IMR-90 (cell line): Measurements from ENCODE around the gene LLCFC1. TPM values are rescaled to one million over a fixed set of nuclear protein-coding genes. Genes with fewer than 3 reads are reported as not detected.

ENCODE experiments used
- ATAC-seq: fragments of 200-7000 bp; cut with Tn5 transposase; 2 replicates; pipeline ENCODE4 v1.9.1; 2020; ENCODE audit warnings: low read depth, mild to moderate bottlenecking, moderate library complexity
- BruUV-seq: library from RNA; stranded (reverse); fragments of 400-500 nt; replicated peaks from 2 replicates; lab custom pipeline; 2021; lab: Mats Ljungman, UMichigan
- CTCF ChIA-PET: fragments of 300-600 bp; formaldehyde crosslinking; extraction: SDS; loops from one replicate; lab custom pipeline; 2021; ENCODE audit warnings: antibody characterized with exemption; lab: Yijun Ruan, JAX
- POLR2A ChIA-PET: fragments of 300-600 bp; sonication (Branson Sonifier 250); formaldehyde crosslinking; loops from one replicate; lab custom pipeline; 2022; ENCODE audit warnings: antibody characterized with exemption; ENCODE audit not compliant: unreplicated experiment; lab: Charles Lee
- DNase-seq: peaks from one replicate; pipeline ENCODE4 v3.0.0; 2013
- H2AFZ ChIP-seq: replicated peaks from 2 replicates; pipeline ENCODE3; 2013; ENCODE audit warnings: low read length, mild to moderate bottlenecking; ENCODE audit not compliant: poor library complexity
- H2AK5ac ChIP-seq: 2 replicates; pipeline ENCODE4 v1.6.1; 2013; ENCODE audit warnings: low read depth, low read length, inconsistent platforms
- H2AK9ac ChIP-seq: replicated peaks from 2 replicates; pipeline ENCODE3; 2013; ENCODE audit warnings: mild to moderate bottlenecking, low read depth, low read length, moderate library complexity; ENCODE audit not compliant: poor library complexity
- H2BK120ac ChIP-seq: 2 replicates; pipeline ENCODE4 v1.6.1; 2013; ENCODE audit warnings: low read depth, low read length, inconsistent platforms
- H2BK15ac ChIP-seq: 3 replicates; pipeline ENCODE4 v1.6.1; 2013; ENCODE audit warnings: low read depth, low read length, inconsistent platforms
- H2BK20ac ChIP-seq: 2 replicates; pipeline ENCODE4 v1.6.1; 2013; ENCODE audit warnings: low read depth, mild to moderate bottlenecking, inconsistent platforms, low read length, moderate library complexity
- H2BK5ac ChIP-seq: 2 replicates; pipeline ENCODE4 v1.6.1; 2013; ENCODE audit warnings: mild to moderate bottlenecking, low read depth, low read length, inconsistent platforms; ENCODE audit not compliant: poor library complexity, severe bottlenecking
- H3K14ac ChIP-seq: replicated peaks from 2 replicates; pipeline ENCODE4 v1.6.1; 2013; ENCODE audit warnings: low read depth, low read length, inconsistent platforms
- H3K18ac ChIP-seq: 2 replicates; pipeline ENCODE4 v1.6.1; 2013; ENCODE audit warnings: low read depth, low read length, control low read depth
- H3K23ac ChIP-seq: 2 replicates; pipeline ENCODE4 v1.6.1; 2013; ENCODE audit warnings: low read depth, low read length, inconsistent platforms
- H3K27ac ChIP-seq: 2 replicates; pipeline ENCODE4 v1.5.1; 2013; ENCODE audit warnings: mild to moderate bottlenecking, control low read depth, low read length; ENCODE audit not compliant: insufficient read depth
- H3K27me3 ChIP-seq: 2 replicates; pipeline ENCODE4 v1.6.1; 2013; ENCODE audit warnings: low read length; ENCODE audit not compliant: control insufficient read depth, insufficient read depth
- H3K36me3 ChIP-seq: 2 replicates; pipeline ENCODE4 v1.6.1; 2013; ENCODE audit warnings: low read length, mixed read lengths; ENCODE audit not compliant: control insufficient read depth, insufficient read depth
- H3K4ac ChIP-seq: 2 replicates; pipeline ENCODE4 v1.6.1; 2013; ENCODE audit warnings: low read depth, low read length, inconsistent platforms
- H3K4me1 ChIP-seq: 2 replicates; pipeline ENCODE4 v1.6.1; 2013; ENCODE audit warnings: low read length, mixed read lengths; ENCODE audit not compliant: control insufficient read depth, insufficient read depth
- H3K4me2 ChIP-seq: 2 replicates; pipeline ENCODE4 v1.6.1; 2013; ENCODE audit warnings: low read depth, mild to moderate bottlenecking, control low read depth, low read length, moderate library complexity
- H3K4me3 ChIP-seq: 2 replicates; pipeline ENCODE4 v1.5.1; 2013; ENCODE audit warnings: low read depth, mild to moderate bottlenecking, control low read depth, low read length, moderate library complexity; ENCODE audit not compliant: insufficient read depth
- H3K56ac ChIP-seq: 2 replicates; pipeline ENCODE4 v1.6.1; 2013; ENCODE audit warnings: low read length, inconsistent platforms; ENCODE audit not compliant: insufficient read depth; ENCODE audit errors: extremely low read depth
- H3K79me1 ChIP-seq, 2 experiments: 2 replicates each; pipeline ENCODE4 v1.6.1; 2013; ENCODE audit warnings: low read length in 2 of 2, inconsistent platforms in 1 of 2, low read depth in 1 of 2
- H3K9ac ChIP-seq: 2 replicates; pipeline ENCODE4 v1.6.1; 2013; ENCODE audit warnings: low read depth, low read length, control low read depth
- H3K9me1 ChIP-seq: 2 replicates; pipeline ENCODE4 v1.6.1; 2013; ENCODE audit warnings: low read length, inconsistent platforms; ENCODE audit not compliant: insufficient read depth
- H3K9me3 ChIP-seq: 2 replicates; pipeline ENCODE4 v1.6.1; 2013; ENCODE audit warnings: low read length; ENCODE audit not compliant: control insufficient read depth, insufficient read depth
- H4K20me1 ChIP-seq: 2 replicates; pipeline ENCODE4 v1.6.1; 2013; ENCODE audit warnings: low read length, inconsistent platforms; ENCODE audit not compliant: insufficient read depth
- H4K5ac ChIP-seq: 2 replicates; pipeline ENCODE4 v1.6.1; 2013; ENCODE audit warnings: mild to moderate bottlenecking, low read depth, low read length, control low read depth
- H4K8ac ChIP-seq, 2 experiments: 2 replicates each; pipeline ENCODE4 v1.6.1; 2013; ENCODE audit warnings: low read depth in 2 of 2, low read length in 2 of 2, control low read depth in 1 of 2, inconsistent platforms in 1 of 2
- H4K91ac ChIP-seq: 2 replicates; pipeline ENCODE4 v1.6.1; 2013; ENCODE audit warnings: low read depth, low read length, inconsistent platforms; ENCODE audit not compliant: insufficient read depth
- CHD1 ChIP-seq: IDR thresholded peaks from 2 replicates; pipeline ENCODE4 v1.6.1; 2012; ENCODE audit warnings: low read depth, low read length, improper control_type of control experiment
- CTCF ChIP-seq: conservative IDR thresholded peaks from 2 replicates; pipeline ENCODE4 v1.5.1; 2012; ENCODE audit warnings: mild to moderate bottlenecking, low read depth, low read length, improper control_type of control experiment
- ELK1 ChIP-seq: fragments of 150-350 bp; IDR thresholded peaks from 2 replicates; pipeline ENCODE4 v1.6.1; 2016; ENCODE audit warnings: low read depth, mild to moderate bottlenecking, low read length, moderate library complexity, borderline replicate concordance
- MAZ ChIP-seq: IDR thresholded peaks from 2 replicates; pipeline ENCODE4 v1.6.1; 2012; ENCODE audit warnings: low read depth, mild to moderate bottlenecking, low read length, improper control_type of control experiment, moderate library complexity, borderline replicate concordance
- NFE2L2 ChIP-seq: fragments of 150-350 bp; IDR thresholded peaks from 2 replicates; pipeline ENCODE4 v1.6.1; 2016; ENCODE audit warnings: low read depth, mild to moderate bottlenecking, low read length
- RCOR1 ChIP-seq: IDR thresholded peaks from 2 replicates; pipeline ENCODE4 v1.6.1; 2012; ENCODE audit warnings: mild to moderate bottlenecking, low read length, improper control_type of control experiment; ENCODE audit not compliant: insufficient replicate concordance
- RFX5 ChIP-seq: IDR thresholded peaks from 2 replicates; pipeline ENCODE4 v1.8.0; 2012; ENCODE audit warnings: low read depth, mild to moderate bottlenecking, low read length, moderate library complexity
- WGBS, 2 experiments: methylation state at CpG; one replicate each; pipeline versions ENCODE4 v1.1.5 to v1.1.7; 2013; ENCODE audit warnings: missing lambda C conversion rate in 2 of 2; ENCODE audit not compliant: insufficient read length in 1 of 2; ENCODE audit errors: extremely low coverage in 2 of 2; 5-methylcytosine and 5-hydroxymethylcytosine counted together
- dilution Hi-C: fragments of 300-500 bp; cut with HindIII; formaldehyde crosslinking; loops from one replicate; pipeline ENCODE4 v1.14.3; 2018; ENCODE audit warnings: low sequenced_read_pairs; ENCODE audit not compliant: unreplicated experiment
- in situ Hi-C: fragments of 300-500 bp; cut with MboI; formaldehyde crosslinking; loops from 3 replicates; pipeline ENCODE4 v1.14.3; 2019; ENCODE audit warnings: low sequenced_read_pairs, inconsistent platforms, mixed read lengths
- intact Hi-C: fragments of 100-400 bp; cut with micrococcal nuclease; formaldehyde crosslinking; loops from 2 replicates; pipeline ENCODE4 v1.10.0; 2022
- polyA plus RNA-seq, 3 experiments: library from polyadenylated mRNA; depleted of rRNA; stranded (reverse); fragments of >200 nt; gene quantifications; 2 replicates each; pipeline ENCODE4 v1.2.3, GENCODE V29; 2012; ENCODE audit warnings: low replicate concordance in 1 of 3
- total RNA-seq: library from RNA; depleted of rRNA; stranded (reverse); fragments of >200 nt; gene quantifications from 2 replicates; pipeline ENCODE4 v1.2.3, GENCODE V29; 2012

Gene LLCFC1
- total and polyA plus RNA-seq, 2 of the 4 experiments (the other 2 are of a cell fraction): not detected

GRCh38 chr7:142913051-142913450 lies 26.2 kb upstream of the LLCFC1 start:
- Histone ChIP-seq H3K9me3 (peaks cover 2% of the 10 kb centered on the region; the same call in 1 of the 2 replicates), H3K4me2 (no peak overlapping the region), H3K23ac (no peak overlapping the region), H3K27ac (no peak overlapping the region), H3K4me3 (no peak overlapping the region), H2BK5ac (no peak overlapping the region), H4K20me1 (no peaks in the 10 kb centered on the region), H3K18ac (no peak overlapping the region), H3K9me1 (no peaks in the 10 kb centered on the region), H2BK15ac (no peak overlapping the region), H4K5ac (no peak overlapping the region), H3K14ac (no peak overlapping the region), H2BK120ac (no peak overlapping the region), H3K4me1 (no peaks in the 10 kb centered on the region), H2AK5ac (no peak overlapping the region), H3K27me3 (no peaks in the 10 kb centered on the region), H3K9ac (no peak overlapping the region), H3K79me1 (no peaks in the 10 kb centered on the region), H2BK20ac (no peak overlapping the region), H3K36me3 (no peaks in the 10 kb centered on the region), H3K56ac (no peak overlapping the region), H3K4ac (no peak overlapping the region), H2AK9ac (no peak overlapping the region), H2AFZ (no peak overlapping the region), H4K8ac (no peak overlapping the region), H4K91ac (no peak overlapping the region)
- intact Hi-C loops: no loop called here
- WGBS, 2 experiments: no CpG with 5 or more reads among the region's 3 CpGs
- dilution Hi-C loops: no loop called here
- in situ Hi-C loops: no loop called here
- no peak for ATAC-seq
- ChIA-PET POLR2A (no interaction called here), CTCF (no interaction called here)
- no TSS peak for BruUV-seq
- TF ChIP-seq NFE2L2 (no peak), ELK1 (no peak), CHD1 (no peak), RCOR1 (no peak), CTCF (no peak), MAZ (no peak), RFX5 (no peak)
- no peak for DNase-seq
